Panc1 (cell line): ENCODE measurements around the gene ASB16. TPM values are rescaled to one million over a fixed set of nuclear protein-coding genes. Genes with fewer than 3 reads are reported as not detected.
A peak's percentile ranks its signal among the peaks of the same experiment; 100 is the strongest.

Experiments used
- ATAC-seq: fragments of 200-7000 bp; cut with Tn5 transposase; 2 replicates; pipeline ENCODE4 v1.9.1; 2020; ENCODE audit warnings: mild to moderate bottlenecking, moderate library complexity
- BruUV-seq: library from RNA; stranded (reverse); fragments of 400-500 nt; replicated peaks from 2 replicates; lab custom pipeline; 2021; lab: Mats Ljungman, UMichigan
- CTCF ChIA-PET: fragments of 300-600 bp; sonication (Branson Sonifier 250); formaldehyde crosslinking; loops from one replicate; lab custom pipeline; 2022; ENCODE audit warnings: antibody characterized with exemption; lab: Charles Lee
- POLR2A ChIA-PET: fragments of 300-600 bp; sonication (Branson Sonifier 250); formaldehyde crosslinking; loops from one replicate; lab custom pipeline; 2022; ENCODE audit warnings: antibody characterized with exemption; lab: Charles Lee
- DNase-seq: peaks from one replicate; pipeline ENCODE4 v3.0.0-alpha.2; 2010; ENCODE audit warnings: low read depth, low spot score
- H3K27ac ChIP-seq: 2 replicates; pipeline ENCODE4 v1.5.1; 2011; ENCODE audit warnings: mild to moderate bottlenecking, low read length, inconsistent platforms
- H3K27me3 ChIP-seq: fragments of 200-500 bp; sonication (Bioruptor generic); 2 replicates; pipeline ENCODE4 v1.6.0; 2014; ENCODE audit warnings: low read length, inconsistent platforms; ENCODE audit not compliant: control insufficient read depth, insufficient read depth
- H3K36me3 ChIP-seq: fragments of 200-500 bp; sonication (Bioruptor generic); 2 replicates; pipeline ENCODE4 v1.5.1; 2014; ENCODE audit warnings: inconsistent platforms, mild to moderate bottlenecking, low read length, moderate library complexity; ENCODE audit not compliant: control insufficient read depth, insufficient read depth
- H3K4me1 ChIP-seq: 2 replicates; pipeline ENCODE4 v1.5.1; 2011; ENCODE audit warnings: inconsistent platforms, mild to moderate bottlenecking, low read length, moderate library complexity; ENCODE audit not compliant: control insufficient read depth, insufficient read depth
- H3K4me3 ChIP-seq, 2 experiments: 2 replicates each; pipeline ENCODE4 v1.5.1; 2011 to 2012; ENCODE audit warnings: low read depth in 2 of 2, low read length in 2 of 2, mild to moderate bottlenecking in 2 of 2, inconsistent platforms in 1 of 2, moderate library complexity in 1 of 2
- H3K9me3 ChIP-seq: fragments of 200-500 bp; sonication (Bioruptor generic); 2 replicates; pipeline ENCODE4 v1.5.1; 2014; ENCODE audit warnings: low read depth, mild to moderate bottlenecking, inconsistent platforms, low read length, moderate library complexity; ENCODE audit not compliant: control insufficient read depth, insufficient read depth
- CTCF ChIP-seq: fragments of 450-650 bp; IDR thresholded peaks from 2 replicates; pipeline ENCODE4 v1.5.1; 2017; ENCODE audit warnings: mild to moderate bottlenecking
- POLR2AphosphoS5 ChIP-seq: IDR thresholded peaks from 2 replicates; pipeline ENCODE4 v1.6.1; 2012; ENCODE audit warnings: mild to moderate bottlenecking, low read depth, low read length, moderate library complexity
- REST ChIP-seq, 2 experiments: IDR thresholded peaks; 2 replicates each; pipeline ENCODE4 v1.6.1; 2011 to 2012; ENCODE audit warnings: low read depth in 2 of 2, control low read depth in 1 of 2, low read length in 1 of 2, mild to moderate bottlenecking in 1 of 2, moderate library complexity in 1 of 2; ENCODE audit not compliant: insufficient read depth in 1 of 2
- SIN3A ChIP-seq: IDR thresholded peaks from 2 replicates; pipeline ENCODE4 v1.6.1; 2012; ENCODE audit warnings: low read depth, mild to moderate bottlenecking, low read length, moderate library complexity, borderline replicate concordance; ENCODE audit not compliant: insufficient read depth
- TCF7L2 ChIP-seq: IDR thresholded peaks from 2 replicates; pipeline ENCODE4 v1.6.1; 2011; ENCODE audit warnings: mild to moderate bottlenecking, low read depth, low read length, inconsistent platforms
- in situ Hi-C: cut with HindIII; loops from 2 replicates; pipeline ENCODE4 v1.10.0; 2016; ENCODE audit warnings: low sequenced_read_pairs, low pct_unique_long_range_greater_than_20kb
- intact Hi-C: fragments of 100-400 bp; cut with micrococcal nuclease; formaldehyde crosslinking; loops from one replicate; pipeline ENCODE4 v1.10.0; 2022; ENCODE audit not compliant: unreplicated experiment
- total RNA-seq: library from RNA; stranded (reverse); gene quantifications from one replicate; pipeline ENCODE4 v1.2.1, GENCODE V29; 2021; ENCODE audit not compliant: unreplicated experiment

ASB16 gene
- total RNA-seq, 1 experiment from 2014 or later: not detected

GRCh38 chr17:44197107-44197506 is 26.6 kb downstream of the ASB16 start:
- Histone ChIP-seq H3K27ac (no peak overlapping the region), H3K36me3 (no peaks in the 10 kb centered on the region; the same call in none of the 2 replicates)
- intact Hi-C loops: no loop called here

GRCh38 chr17:44197980-44198720 is 27.6 kb downstream of the ASB16 start:
- BruUV-seq: no TSS peak
- Histone ChIP-seq H3K27ac (peak overlapping the region; percentile 82), H3K4me1 (peaks cover 14% of the 10 kb centered on the region), H3K4me3 (peak overlapping the region; percentile 70 to 75), H3K27me3 (no peaks in the 10 kb centered on the region), H3K36me3 (no peaks in the 10 kb centered on the region; the same call in none of the 2 replicates), H3K9me3 (no peaks in the 10 kb centered on the region)
- TF ChIP-seq SIN3A (no peak), REST (IDR thresholded peaks at IDR 0.05; ENCODE audit: insufficient read depth in 1 of 2, low read depth in 2 of 2, low read length in 1 of 2) (no peak), CTCF (no peak), POLR2AphosphoS5 (no peak), TCF7L2 (no peak)
- DNase-seq: no peak
- in situ Hi-C loops: no loop called here
- ATAC-seq: no peak
- intact Hi-C loops: no loop called here
- ChIA-PET CTCF (interaction anchor here (0.6 kb wide), 1 partner anchor 20 kb away, joined by 5 read pairs; no protein-coding TSS in a partner anchor), POLR2A (no interaction called here)

More at GRCh38 chr17:44197107-44197506, 26.6 kb downstream of the ASB16 start:
- ATAC-seq (no peak), DNase-seq (no peak)
- ChIA-PET CTCF (no interaction called here), POLR2A (no interaction called here)
- no peak for TF ChIP-seq TCF7L2
- TF ChIP-seq SIN3A: no peak
- TF ChIP-seq REST (IDR thresholded peaks at IDR 0.05; ENCODE audit: insufficient read depth in 1 of 2, low read depth in 2 of 2, low read length in 1 of 2): no peak
- TF ChIP-seq POLR2AphosphoS5: no peak
- TF ChIP-seq CTCF: no peak
- no peaks in the 10 kb centered on the region for H3K9me3 ChIP-seq
- no peaks in the 10 kb centered on the region for H3K27me3 ChIP-seq
- in situ Hi-C loops: no loop called here
- BruUV-seq: no TSS peak
- H3K4me1 ChIP-seq: peaks cover 19% of the 10 kb centered on the region
- H3K4me3 ChIP-seq: no peak overlapping the region
